T47D (cell line): ENCODE data around the gene DSTN.
A peak's percentile ranks its signal among the peaks of the same experiment; 100 is the strongest.

Source experiments
- DNase-seq, 2 experiments: peaks; one replicate each; pipeline versions ENCODE4 v3.0.0 to v3.0.0-alpha.2; 2011 to 2012; ENCODE audit warnings: low read depth in 1 of 2, low spot score in 1 of 2
- JUND ChIP-seq: IDR thresholded peaks from 2 replicates; pipeline ENCODE4 v1.6.1; 2012; ENCODE audit warnings: low read depth
- in situ Hi-C: cut with HindIII; loops from 2 replicates; pipeline ENCODE4 v1.10.0; 2016; ENCODE audit warnings: low sequenced_read_pairs, low pct_unique_long_range_greater_than_20kb

The DSTN gene

GRCh38 chr20:17645010-17645409 lies 75.1 kb downstream of the DSTN start:
- TF ChIP-seq JUND: no peak
- no peak for DNase-seq
- in situ Hi-C loops: no loop called here

DNA sequence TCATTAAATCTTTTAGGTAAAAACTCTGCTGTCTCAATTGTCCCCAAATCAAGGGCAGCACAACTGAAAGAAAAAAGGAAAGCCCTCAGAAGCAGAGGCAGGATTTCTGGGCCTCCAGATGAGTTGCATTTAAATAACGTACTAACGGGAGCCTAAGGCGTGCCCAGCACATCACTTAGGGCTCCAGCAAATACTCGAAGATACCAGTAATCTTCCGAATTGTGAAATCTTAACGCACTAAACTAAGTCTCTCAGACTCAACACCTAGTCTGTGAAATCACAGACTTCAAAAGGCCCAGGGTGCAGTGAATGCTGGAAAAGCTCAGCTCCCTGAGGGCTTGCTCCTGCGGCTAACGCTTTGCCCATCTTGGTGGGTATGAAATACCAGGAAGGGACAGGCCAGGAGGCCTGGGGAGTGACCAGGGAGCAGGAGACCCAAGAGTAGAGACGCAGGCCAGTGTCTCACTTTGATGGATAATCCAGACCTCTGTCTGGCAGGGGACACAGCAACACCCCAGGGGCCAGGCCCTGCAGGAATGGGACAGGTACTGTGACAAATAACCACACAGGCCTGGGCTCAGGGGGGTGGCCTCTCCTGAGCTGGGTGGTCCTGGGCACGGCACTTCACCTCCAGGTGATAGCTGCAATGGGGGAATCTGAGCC lies 75.8 kb downstream of the DSTN start:
- no peak for TF ChIP-seq JUND
- in situ Hi-C loops: no loop called here
- no peak for DNase-seq

DNA sequence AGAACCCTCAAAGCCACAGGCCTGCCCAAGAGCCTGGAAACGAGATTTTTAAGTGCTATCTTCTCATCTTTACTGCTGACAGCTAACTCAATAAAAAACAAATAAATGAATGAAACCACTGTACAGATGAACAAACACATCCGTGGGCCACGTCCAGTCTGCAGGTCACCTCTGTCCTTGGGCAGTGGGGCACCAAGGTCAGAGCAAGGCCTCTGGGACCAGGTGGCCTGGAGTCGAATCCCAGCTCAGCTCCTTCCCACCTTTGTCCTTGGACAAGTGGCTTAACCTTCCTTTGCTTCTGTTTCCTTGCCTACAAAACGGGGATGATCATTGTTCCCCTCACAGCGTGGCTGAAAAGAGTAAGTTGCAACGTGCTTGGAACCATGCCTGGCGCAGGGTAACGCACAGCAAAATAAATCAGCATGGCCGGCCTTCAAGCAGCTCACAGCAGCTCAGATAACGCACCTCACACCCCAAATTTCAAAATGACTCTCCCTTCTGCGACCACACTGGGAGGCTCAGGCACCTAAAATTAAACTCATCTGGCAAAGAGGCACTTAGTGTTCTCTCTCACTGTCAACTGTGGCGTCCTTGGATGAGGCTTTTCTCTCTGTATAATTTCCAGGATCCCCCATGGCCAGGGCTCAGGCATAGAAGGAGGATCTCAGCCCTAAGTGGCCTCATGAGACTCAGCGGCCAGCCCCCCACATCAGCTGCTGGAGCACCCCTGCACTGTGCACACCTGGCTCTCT lies 76.5 kb downstream of the DSTN start:
- no peak for TF ChIP-seq JUND
- in situ Hi-C loops: no loop called here
- peak in 1 of 2 experiments; percentile 63 for DNase-seq

- TF ChIP-seq JUND: no peak
- in situ Hi-C loops: no loop called here
- no peak for DNase-seq
Observed at GRCh38 chr20:17646961-17647301, 77.1 kb downstream of the DSTN start.

DNA sequence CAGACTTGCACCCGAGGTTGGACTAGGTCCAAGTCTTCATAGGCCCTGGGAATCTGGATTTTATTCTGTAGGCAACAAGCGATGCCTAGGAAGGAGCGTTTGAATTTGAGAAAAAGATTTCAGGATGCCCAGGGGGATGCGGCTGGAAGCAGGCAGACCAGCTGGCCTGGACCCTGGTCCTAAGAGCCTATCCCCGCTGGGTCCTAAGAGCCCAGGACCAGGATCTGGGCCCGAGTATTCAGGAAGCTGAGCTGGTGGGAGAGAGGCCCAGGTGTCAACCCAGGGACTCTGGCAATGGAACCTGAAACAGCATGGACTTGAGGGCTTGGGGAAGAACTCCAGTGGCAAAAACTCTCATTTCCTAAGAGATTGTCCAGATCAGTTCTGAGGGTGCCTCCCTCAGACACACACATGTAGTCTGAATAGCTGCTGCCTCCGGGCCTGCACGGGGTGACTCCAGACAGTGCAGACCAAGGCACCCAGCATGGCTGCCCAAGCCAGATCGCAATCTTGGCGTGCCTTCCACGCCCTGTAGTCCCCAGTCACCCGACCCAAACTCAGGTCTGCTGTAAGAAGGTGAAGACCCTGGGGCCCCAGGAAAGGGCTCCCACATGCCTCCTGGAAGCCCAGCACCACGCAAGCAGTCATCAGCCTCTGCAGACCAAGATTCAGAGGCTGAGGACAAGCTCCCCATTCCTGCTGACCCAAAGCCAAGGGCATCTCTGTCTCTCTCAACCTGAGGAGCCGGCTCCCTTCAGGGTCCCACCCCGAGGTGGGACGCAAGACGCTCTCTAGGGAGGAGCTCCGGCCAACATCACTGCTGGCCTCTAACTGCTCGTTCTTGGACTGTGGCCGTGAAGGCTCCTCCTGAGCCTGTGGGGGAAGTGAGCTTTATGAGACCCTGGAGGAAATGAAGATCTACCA lies 77.8 kb downstream of the DSTN start:
- in situ Hi-C loops: no loop called here
- DNase-seq: no peak
- TF ChIP-seq JUND: no peak

GRCh38 chr20:17648315-17648646 lies 78.4 kb downstream of the DSTN start:
- no peak for DNase-seq
- in situ Hi-C loops: no loop called here
- TF ChIP-seq JUND: no peak

GRCh38 chr20:17648791-17649730 lies 79.2 kb downstream of the DSTN start:
- in situ Hi-C loops: no loop called here
- DNase-seq: peak; percentile 54 to 55
- no peak for TF ChIP-seq JUND

GRCh38 chr20:17650301-17651128 lies 80.6 kb downstream of the DSTN start:
- in situ Hi-C loops: no loop called here
- no peak for TF ChIP-seq JUND
- DNase-seq: no peak

- in situ Hi-C loops: no loop called here
- DNase-seq: no peak
Observed at GRCh38 chr20:17651129-17651759, 81.4 kb downstream of the DSTN start.

DNA sequence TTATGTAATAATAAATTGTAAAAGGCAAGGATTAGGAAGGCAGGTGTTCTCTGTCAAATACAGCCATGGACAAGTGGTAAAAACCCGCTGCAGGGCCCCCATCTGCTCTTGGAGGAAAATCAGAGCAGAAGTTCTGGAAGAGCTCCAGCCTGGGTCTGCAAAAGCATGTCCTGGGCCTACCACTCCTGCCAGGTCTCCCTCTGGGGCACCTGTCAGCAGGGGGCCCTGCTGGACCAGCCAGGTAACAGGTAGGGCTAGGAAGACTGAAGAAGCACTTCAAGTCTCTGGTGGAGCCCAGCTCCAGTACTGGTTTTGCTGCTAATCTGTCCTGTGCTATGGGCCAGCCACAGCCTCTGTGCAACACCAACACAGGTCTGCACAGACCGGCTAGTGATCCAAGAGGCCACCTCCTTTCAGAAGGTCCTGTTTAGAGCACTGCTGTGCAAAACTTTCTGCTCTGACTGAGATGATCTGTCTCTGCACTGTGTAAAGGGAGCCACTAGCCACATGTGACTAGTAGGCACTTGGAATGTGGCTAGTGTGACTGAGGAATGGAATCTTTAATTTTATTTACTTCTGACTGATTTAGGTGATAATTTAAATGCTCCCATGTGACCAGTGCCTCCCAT lies 82.0 kb downstream of the DSTN start:
- TF ChIP-seq JUND: no peak
- DNase-seq: peak; percentile 73 to 77
- in situ Hi-C loops: no loop called here

More at GRCh38 chr20:17651129-17651759, 81.4 kb downstream of the DSTN start:
- no peak for TF ChIP-seq JUND
